HFFc6 (cell line): Measurements from ENCODE around the gene TENM4. TPM values are rescaled to one million over a fixed set of nuclear protein-coding genes. Genes with fewer than 3 reads are reported as not detected.

Source experiments
- DNase-seq: peaks from one replicate; pipeline ENCODE4 v3.0.0-alpha.2; 2018
- H3K27ac Mint-ChIP-seq: 2 replicates; pipeline ENCODE4 v1.8.0; 2020; ENCODE audit warnings: mild to moderate bottlenecking, mixed read lengths
- H3K27me3 Mint-ChIP-seq: 2 replicates; pipeline ENCODE4 v1.8.0; 2021; ENCODE audit warnings: mild to moderate bottlenecking, moderate library complexity, mixed read lengths; ENCODE audit not compliant: insufficient read depth
- H3K36me3 Mint-ChIP-seq: 2 replicates; pipeline ENCODE4 v1.8.0; 2021; ENCODE audit warnings: low read depth, mixed read lengths
- H3K4me1 Mint-ChIP-seq: 2 replicates; pipeline ENCODE4 v1.8.0; 2020; ENCODE audit warnings: low read depth, mixed read lengths
- H3K4me3 Mint-ChIP-seq: 2 replicates; pipeline ENCODE4 v1.8.0; 2020; ENCODE audit warnings: mild to moderate bottlenecking, moderate library complexity, mixed read lengths
- H3K9me3 Mint-ChIP-seq: 2 replicates; pipeline ENCODE4 v1.8.0; 2020; ENCODE audit warnings: mild to moderate bottlenecking, mixed read lengths
- total RNA-seq, 6 experiments: library from RNA; stranded (reverse); fragmentation: NEBNext Ultra II Directional; extraction: Animal tissue kit (Norgen Biotek cat#: 25700); gene quantifications; 2 replicates in 1 of 6; 3 replicates in 5 of 6; pipeline ENCODE4 v1.2.3, GENCODE V29; 2021
- TF ChIP-seq, protein P1 (sequence below): fragments of 200-600 bp; sonication (generic); IDR thresholded peaks from 2 replicates; pipeline ENCODE4 v1.5.0; 2021; ENCODE audit warnings: antibody characterized with exemption, mild to moderate bottlenecking

Gene TENM4
- total RNA-seq, 6 experiments from 2014 or later: 20.9 to 45.5 (median 26.5) TPM

DNA sequence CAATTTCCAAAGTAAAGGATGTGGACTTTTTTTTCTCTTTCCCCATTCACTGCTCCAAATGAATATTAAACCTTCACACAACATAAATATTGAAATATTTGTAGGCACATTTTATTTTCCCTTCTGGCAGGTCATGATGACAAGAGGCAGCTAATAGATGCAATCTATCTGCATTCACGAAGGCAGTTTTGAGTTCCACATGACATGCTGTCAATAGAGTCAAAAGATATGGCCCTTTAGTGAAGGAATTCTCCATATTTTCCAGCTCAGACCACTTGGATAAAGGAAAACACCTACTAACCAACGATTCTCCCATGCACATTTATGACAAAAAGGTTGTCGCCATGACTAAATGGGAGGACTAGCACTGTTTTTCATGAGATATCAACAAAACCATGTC lies 37.9 kb downstream of the TENM4 start:
- no peaks in the 10 kb centered on the region for H3K27me3 Mint-ChIP-seq
- no peak overlapping the region for H3K4me3 Mint-ChIP-seq
- TF ChIP-seq, protein P1, sequence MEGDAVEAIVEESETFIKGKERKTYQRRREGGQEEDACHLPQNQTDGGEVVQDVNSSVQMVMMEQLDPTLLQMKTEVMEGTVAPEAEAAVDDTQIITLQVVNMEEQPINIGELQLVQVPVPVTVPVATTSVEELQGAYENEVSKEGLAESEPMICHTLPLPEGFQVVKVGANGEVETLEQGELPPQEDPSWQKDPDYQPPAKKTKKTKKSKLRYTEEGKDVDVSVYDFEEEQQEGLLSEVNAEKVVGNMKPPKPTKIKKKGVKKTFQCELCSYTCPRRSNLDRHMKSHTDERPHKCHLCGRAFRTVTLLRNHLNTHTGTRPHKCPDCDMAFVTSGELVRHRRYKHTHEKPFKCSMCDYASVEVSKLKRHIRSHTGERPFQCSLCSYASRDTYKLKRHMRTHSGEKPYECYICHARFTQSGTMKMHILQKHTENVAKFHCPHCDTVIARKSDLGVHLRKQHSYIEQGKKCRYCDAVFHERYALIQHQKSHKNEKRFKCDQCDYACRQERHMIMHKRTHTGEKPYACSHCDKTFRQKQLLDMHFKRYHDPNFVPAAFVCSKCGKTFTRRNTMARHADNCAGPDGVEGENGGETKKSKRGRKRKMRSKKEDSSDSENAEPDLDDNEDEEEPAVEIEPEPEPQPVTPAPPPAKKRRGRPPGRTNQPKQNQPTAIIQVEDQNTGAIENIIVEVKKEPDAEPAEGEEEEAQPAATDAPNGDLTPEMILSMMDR: no peak
- DNase-seq: no peak
- H3K27ac Mint-ChIP-seq: no peak overlapping the region
- peaks cover 22% of the 10 kb centered on the region for H3K4me1 Mint-ChIP-seq
- H3K9me3 Mint-ChIP-seq: no peaks in the 10 kb centered on the region
- H3K36me3 Mint-ChIP-seq: no peaks in the 10 kb centered on the region; the same call in none of the 2 replicates

DNA sequence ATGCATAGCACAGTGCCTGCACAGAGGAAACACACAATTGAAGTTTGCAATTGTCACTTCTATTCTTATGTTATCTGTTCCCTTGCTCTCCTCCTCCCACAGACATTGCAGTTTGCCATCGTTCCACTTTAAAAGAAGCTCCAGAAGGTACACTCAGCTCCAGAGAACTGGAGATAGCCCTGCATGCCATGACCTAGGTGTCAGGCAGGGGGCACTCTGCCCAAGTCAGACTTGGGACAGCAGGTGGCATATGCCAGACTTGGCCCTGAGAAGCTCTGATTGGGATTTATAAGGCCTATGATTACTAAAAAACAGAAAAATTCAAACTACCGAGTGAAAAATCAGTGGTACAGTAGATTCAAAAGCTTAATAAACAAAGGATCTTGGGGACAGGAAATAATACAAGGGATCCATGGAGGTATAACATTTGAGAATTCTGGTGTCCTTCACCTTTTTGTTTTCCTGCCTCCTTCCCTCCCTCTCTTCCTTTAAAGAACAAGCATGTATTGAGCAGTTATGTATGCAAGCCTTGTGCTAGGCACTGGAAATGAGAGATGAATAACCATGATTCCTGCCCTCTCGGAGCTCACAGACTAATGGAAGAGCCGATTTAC lies 40.0 kb downstream of the TENM4 start:
- Mint-ChIP-seq H3K36me3 (no peaks in the 10 kb centered on the region; the same call in none of the 2 replicates), H3K9me3 (no peaks in the 10 kb centered on the region), H3K4me1 (peaks cover 15% of the 10 kb centered on the region), H3K27me3 (no peaks in the 10 kb centered on the region), H3K4me3 (no peak overlapping the region), H3K27ac (no peak overlapping the region)
- peak; percentile 42 for DNase-seq
- TF ChIP-seq, protein P1: peak; percentile 89

DNA sequence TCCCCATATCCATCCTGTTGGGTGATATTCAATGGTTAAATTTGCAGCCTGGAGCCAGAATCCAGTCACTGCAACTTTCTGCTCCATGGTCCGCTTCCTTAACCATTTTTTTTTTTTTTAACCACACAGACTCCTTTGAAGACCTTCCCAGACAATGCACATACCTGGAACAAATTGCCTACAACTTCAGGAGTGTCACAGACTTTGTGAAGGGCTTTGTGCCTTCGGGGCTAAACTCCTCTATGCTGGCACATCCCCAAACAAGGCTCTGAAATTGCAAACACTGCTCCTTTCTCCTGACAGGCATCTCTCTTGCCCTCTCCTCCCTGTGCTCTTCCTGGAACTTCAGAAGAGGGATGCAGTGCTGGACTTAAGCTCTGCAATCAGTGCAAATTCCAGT lies 40.6 kb downstream of the TENM4 start:
- no peaks in the 10 kb centered on the region for H3K9me3 Mint-ChIP-seq

DNA sequence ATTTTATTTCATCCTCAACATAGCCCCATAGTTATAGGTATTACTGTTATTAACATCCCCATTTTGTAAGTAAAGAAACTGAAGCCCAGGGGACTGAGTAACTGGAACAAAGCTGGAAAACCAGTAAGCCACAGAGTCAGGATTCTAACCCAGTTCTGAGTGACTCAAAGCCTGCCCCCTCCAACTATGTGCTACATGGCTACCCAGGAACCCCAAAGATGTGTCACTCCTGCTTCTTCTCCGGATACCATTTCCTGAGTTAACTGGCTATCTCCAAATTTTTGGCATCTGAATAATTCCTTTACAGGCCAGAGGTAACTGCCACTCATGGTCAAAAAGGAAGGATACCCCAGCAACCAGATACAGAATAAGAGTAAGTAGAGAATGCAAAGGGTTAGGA lies 43.6 kb downstream of the TENM4 start:
- TF ChIP-seq, protein P1: no peak
- Mint-ChIP-seq H3K36me3 (no peaks in the 10 kb centered on the region; the same call in none of the 2 replicates), H3K9me3 (no peaks in the 10 kb centered on the region), H3K4me3 (peak overlapping the region; percentile 51), H3K27ac (peak overlapping the region; percentile 88), H3K4me1 (peaks cover under 1% of the 10 kb centered on the region; the same call in 1 of the 2 replicates), H3K27me3 (no peaks in the 10 kb centered on the region)
- peak; percentile 69 for DNase-seq

More for the DNA sequence above, 40.6 kb downstream of the TENM4 start:
- Mint-ChIP-seq H3K4me1 (peaks cover 15% of the 10 kb centered on the region), H3K27me3 (no peaks in the 10 kb centered on the region), H3K36me3 (no peaks in the 10 kb centered on the region; the same call in none of the 2 replicates), H3K27ac (no peak overlapping the region), H3K4me3 (no peak overlapping the region)
- no peak for DNase-seq
- TF ChIP-seq, protein P1: no peak

DNA sequence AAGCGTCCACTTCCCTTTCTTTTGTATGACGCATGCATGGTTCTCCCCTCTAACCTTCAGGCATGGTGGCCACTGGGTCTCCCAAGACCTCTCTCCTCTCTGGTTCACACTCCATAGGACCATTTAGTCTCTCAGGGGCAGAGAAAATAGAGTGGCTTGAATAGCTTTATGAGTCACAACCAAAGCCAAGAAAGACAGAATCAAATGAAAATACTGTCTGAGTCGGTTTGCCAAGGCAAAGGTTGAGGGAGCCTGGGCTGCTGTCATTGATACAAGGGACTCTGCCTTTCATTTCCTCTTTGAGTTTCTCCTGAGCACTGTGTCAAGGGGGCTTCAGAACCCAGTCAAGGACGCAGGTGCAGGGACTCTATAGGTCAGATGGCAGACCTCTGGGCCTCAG lies 44.2 kb downstream of the TENM4 start:
- Mint-ChIP-seq H3K4me3 (peak overlapping the region; percentile 51), H3K4me1 (peaks cover 6% of the 10 kb centered on the region), H3K9me3 (no peaks in the 10 kb centered on the region), H3K27ac (peak overlapping the region; percentile 88), H3K27me3 (no peaks in the 10 kb centered on the region), H3K36me3 (no peaks in the 10 kb centered on the region; the same call in 1 of the 2 replicates)
- peak; percentile 43 for DNase-seq
- TF ChIP-seq, protein P1: no peak
